Gastrocnemius medialis (tissue), 4 donors: ENCODE data around the gene DCUN1D3. TPM values are rescaled to one million over a fixed set of nuclear protein-coding genes. Genes with fewer than 3 reads are reported as not detected.

Experiments used
- ATAC-seq, 2 donors: fragments of 150-250 bp; one replicate each; pipeline ENCODE4 v1.9.1; 2016
- DNase-seq, 2 donors: peaks; one replicate each; pipeline ENCODE4 v3.0.0-alpha.2; 2019
- H3K27ac ChIP-seq, 4 donors: fragments of 200-600 bp; sonication (generic); 1 replicate in 1 of 4; 2 replicates in 3 of 4; pipeline ENCODE4 v1.5.1; 2016 to 2018; ENCODE audit warnings: mild to moderate bottlenecking in 2 of 4, moderate library complexity in 1 of 4
- H3K27me3 ChIP-seq, 3 donors: fragments of 200-600 bp; sonication (generic) in 2 of 3; 1 replicate in 1 of 3; 2 replicates in 2 of 3; pipeline versions ENCODE4 v1.5.1 to v1.6.0; 2016 to 2019; ENCODE audit warnings: mild to moderate bottlenecking in 1 of 3, moderate library complexity in 1 of 3
- H3K36me3 ChIP-seq, 2 donors: fragments of 200-600 bp; sonication (generic) in 1 of 2; one replicate each; pipeline ENCODE4 v1.5.1; 2017 to 2018
- H3K4me1 ChIP-seq, 2 donors: fragments of 200-600 bp; sonication (generic) in 1 of 2; one replicate each; pipeline ENCODE4 v1.5.1; 2016 to 2017; ENCODE audit warnings: mild to moderate bottlenecking in 2 of 2
- H3K4me3 ChIP-seq, 4 donors: fragments of 200-600 bp; sonication (generic) in 3 of 4; 1 replicate in 1 of 4; 2 replicates in 3 of 4; pipeline ENCODE4 v1.5.1; 2016 to 2019; ENCODE audit warnings: mild to moderate bottlenecking in 2 of 4
- H3K9me3 ChIP-seq, 3 donors: fragments of 200-600 bp; sonication (generic) in 2 of 3; 1 replicate in 1 of 3; 2 replicates in 2 of 3; pipeline ENCODE4 v1.5.1; 2016 to 2019
- POLR2A ChIP-seq, 2 donors: fragments of 450-650 bp; IDR thresholded peaks; one replicate each; pipeline ENCODE4 v1.6.1; 2017; ENCODE audit warnings: antibody characterized with exemption in 2 of 2, mild to moderate bottlenecking in 2 of 2, moderate library complexity in 2 of 2
- in situ Hi-C, 4 donors: fragments of 200-750 bp; cut with MboI; loops; one replicate each; pipeline versions ENCODE4 v1.15.0 to v1.8.0; 2017; ENCODE audit warnings: low sequenced_read_pairs in 4 of 4
- intact Hi-C: fragments of 100-400 bp; cut with DNase I; formaldehyde crosslinking; loops from one replicate; pipeline ENCODE4 v1.15.1; 2023; ENCODE audit warnings: low total_unique reads
- total RNA-seq, 4 donors: library from RNA; depleted of rRNA; stranded (reverse); fragments of >200 nt; gene quantifications; one replicate each; pipeline versions ENCODE4 v1.1.0 to v1.2.3, GENCODE V29; 2016
- TF ChIP-seq, protein P1 (sequence below), 5 experiments: fragments of 450-650 bp in 3 of 5; fragments of 200-600 bp in 2 of 5; sonication (generic) in 2 of 5; IDR thresholded peaks in 4 of 5; conservative IDR thresholded peaks in 1 of 5; 1 replicate in 4 of 5; 2 replicates in 1 of 5; pipeline ENCODE4 v1.5.1; 2016 to 2019; ENCODE audit warnings: antibody characterized with exemption in 5 of 5, mild to moderate bottlenecking in 3 of 5, moderate library complexity in 3 of 5

The DCUN1D3 gene
- total RNA-seq, 4 donors from 2014 or later = 7.6 to 10.5 (median 8.3) TPM

GRCh38 chr16:20846551-20846950, 53.6 kb downstream of the DCUN1D3 start:
- Histone ChIP-seq H3K36me3 (no peaks in the 10 kb centered on the region), H3K4me3 (no peak overlapping the region), H3K4me1 (peaks cover 16 to 25% of the 10 kb centered on the region in 2 donors), H3K9me3 (no peaks in the 10 kb centered on the region), H3K27ac (no peak overlapping the region), H3K27me3 (no peaks in the 10 kb centered on the region)
- in situ Hi-C loops (no loop called here), intact Hi-C loops (no loop called here)
- TF ChIP-seq, protein P1, sequence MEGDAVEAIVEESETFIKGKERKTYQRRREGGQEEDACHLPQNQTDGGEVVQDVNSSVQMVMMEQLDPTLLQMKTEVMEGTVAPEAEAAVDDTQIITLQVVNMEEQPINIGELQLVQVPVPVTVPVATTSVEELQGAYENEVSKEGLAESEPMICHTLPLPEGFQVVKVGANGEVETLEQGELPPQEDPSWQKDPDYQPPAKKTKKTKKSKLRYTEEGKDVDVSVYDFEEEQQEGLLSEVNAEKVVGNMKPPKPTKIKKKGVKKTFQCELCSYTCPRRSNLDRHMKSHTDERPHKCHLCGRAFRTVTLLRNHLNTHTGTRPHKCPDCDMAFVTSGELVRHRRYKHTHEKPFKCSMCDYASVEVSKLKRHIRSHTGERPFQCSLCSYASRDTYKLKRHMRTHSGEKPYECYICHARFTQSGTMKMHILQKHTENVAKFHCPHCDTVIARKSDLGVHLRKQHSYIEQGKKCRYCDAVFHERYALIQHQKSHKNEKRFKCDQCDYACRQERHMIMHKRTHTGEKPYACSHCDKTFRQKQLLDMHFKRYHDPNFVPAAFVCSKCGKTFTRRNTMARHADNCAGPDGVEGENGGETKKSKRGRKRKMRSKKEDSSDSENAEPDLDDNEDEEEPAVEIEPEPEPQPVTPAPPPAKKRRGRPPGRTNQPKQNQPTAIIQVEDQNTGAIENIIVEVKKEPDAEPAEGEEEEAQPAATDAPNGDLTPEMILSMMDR (IDR thresholded peaks at IDR 0.05 in 4 of 5, conservative IDR thresholded peaks at IDR 0.05 in 1 of 5) = no peak
- TF ChIP-seq POLR2A (IDR thresholded peaks at IDR 0.05) = no peak
- DNase-seq (no peak), ATAC-seq (no peak)

- H3K36me3 ChIP-seq = no peaks in the 10 kb centered on the region
- TF ChIP-seq, protein P1 (IDR thresholded peaks at IDR 0.05 in 4 of 5, conservative IDR thresholded peaks at IDR 0.05 in 1 of 5) = no peak
- TF ChIP-seq POLR2A (IDR thresholded peaks at IDR 0.05) = no peak
- in situ Hi-C loops = no loop called here
- H3K27me3 ChIP-seq = no peaks in the 10 kb centered on the region
- H3K9me3 ChIP-seq = no peaks in the 10 kb centered on the region
- peaks cover 11 to 19% of the 10 kb centered on the region in 2 donors for H3K4me1 ChIP-seq
- no peak overlapping the region for H3K4me3 ChIP-seq
- intact Hi-C loops = no loop called here
- no peak overlapping the region for H3K27ac ChIP-seq
- ATAC-seq = no peak
- DNase-seq = no peak
Measured at GRCh38 chr16:20846030-20846429, 54.1 kb downstream of the DCUN1D3 start.

GRCh38 chr16:20844588-20844987, 55.6 kb downstream of the DCUN1D3 start:
- ATAC-seq = no peak
- in situ Hi-C loops = no loop called here
- Histone ChIP-seq H3K9me3 (no peaks in the 10 kb centered on the region), H3K27ac (no peak overlapping the region), H3K4me1 (peaks cover 0 to 8% of the 10 kb centered on the region in 2 donors), H3K4me3 (no peak overlapping the region), H3K27me3 (no peaks in the 10 kb centered on the region), H3K36me3 (no peaks in the 10 kb centered on the region)
- TF ChIP-seq POLR2A (IDR thresholded peaks at IDR 0.05) = no peak
- TF ChIP-seq, protein P1 (IDR thresholded peaks at IDR 0.05 in 4 of 5, conservative IDR thresholded peaks at IDR 0.05 in 1 of 5) = no peak
- DNase-seq = no peak
- intact Hi-C loops = no loop called here

DNA sequence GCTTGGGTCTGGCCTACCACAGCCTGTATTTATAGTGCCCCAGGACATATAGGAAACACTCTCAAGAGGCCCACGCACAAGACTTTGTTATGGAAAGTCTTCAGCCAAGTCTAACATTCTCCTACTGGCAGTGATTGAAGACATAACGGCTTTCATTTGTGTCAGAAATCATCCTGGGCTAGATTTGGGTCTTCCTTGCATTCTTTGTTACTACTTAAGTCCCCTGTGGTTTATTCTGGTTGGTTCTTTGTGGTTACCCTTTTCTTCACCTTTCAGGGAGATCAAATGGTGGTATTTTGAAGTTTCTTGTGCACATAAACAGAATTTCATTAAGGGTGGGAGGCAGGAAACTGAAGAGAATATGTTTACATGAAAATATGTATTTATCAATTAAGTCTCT, 56.1 kb downstream of the DCUN1D3 start:
- no peaks in the 10 kb centered on the region for H3K36me3 ChIP-seq
- no peak for DNase-seq
- TF ChIP-seq, protein P1 (IDR thresholded peaks at IDR 0.05 in 4 of 5, conservative IDR thresholded peaks at IDR 0.05 in 1 of 5) = no peak
- TF ChIP-seq POLR2A (IDR thresholded peaks at IDR 0.05) = no peak
- H3K4me3 ChIP-seq = no peak overlapping the region
- intact Hi-C loops (no loop called here), in situ Hi-C loops (no loop called here)
- no peaks in the 10 kb centered on the region for H3K27me3 ChIP-seq
- H3K4me1 ChIP-seq = peaks cover 0 to 8% of the 10 kb centered on the region in 2 donors
- H3K27ac ChIP-seq = no peak overlapping the region
- H3K9me3 ChIP-seq = no peaks in the 10 kb centered on the region
- ATAC-seq = no peak

DNA sequence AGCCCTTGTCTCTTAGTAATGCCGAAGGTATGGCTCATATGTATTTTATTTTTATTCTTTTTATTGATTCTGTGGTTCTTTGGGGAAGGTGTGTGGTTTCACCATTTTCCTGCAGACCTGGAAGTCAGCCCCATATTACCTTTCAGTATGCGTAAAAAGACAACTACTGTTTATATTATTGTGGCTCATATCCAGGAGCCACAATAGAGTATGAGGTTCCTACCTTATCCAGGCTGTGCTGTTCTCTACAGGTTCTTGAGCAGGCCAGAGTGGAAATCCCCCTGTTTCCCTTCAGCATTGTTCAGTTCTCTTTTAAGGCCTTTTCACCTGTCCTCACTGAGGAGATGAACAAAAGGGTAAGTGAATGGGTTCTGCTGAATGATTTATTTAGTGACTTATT, 60.7 kb downstream of the DCUN1D3 start:
- no peak for ATAC-seq
- Histone ChIP-seq H3K9me3 (no peaks in the 10 kb centered on the region), H3K27ac (no peak overlapping the region), H3K36me3 (no peaks in the 10 kb centered on the region), H3K4me1 (no peaks in the 10 kb centered on the region), H3K27me3 (no peaks in the 10 kb centered on the region), H3K4me3 (no peak overlapping the region)
- TF ChIP-seq POLR2A (IDR thresholded peaks at IDR 0.05) = no peak
- TF ChIP-seq, protein P1 (IDR thresholded peaks at IDR 0.05 in 4 of 5, conservative IDR thresholded peaks at IDR 0.05 in 1 of 5) = no peak
- in situ Hi-C loops (no loop called here), intact Hi-C loops (no loop called here)
- DNase-seq = no peak
